Naive thymus-derived CD8-positive, alpha-beta T cell (primary cell): ENCODE data around the gene DYNC1H1. TPM values are rescaled to one million over a fixed set of nuclear protein-coding genes. Genes with fewer than 3 reads are reported as not detected.

Experiments
- ATAC-seq, 2 donors: fragments of 150-1000 bp; cut with Tn5 transposase in 1 of 2; sonication (Bioruptor Pico), chemical (Tn5 transposase) in 1 of 2; 1 replicate in 1 of 2; 2 replicates in 1 of 2; pipeline ENCODE4 v1.10.0; 2021; ENCODE audit warnings: mild to moderate bottlenecking in 2 of 2, moderate library complexity in 2 of 2
- POLR2A ChIA-PET: fragments of 350-600 bp; sonication (Branson Sonifier 250); formaldehyde crosslinking; loops from one replicate; lab custom pipeline; 2021; ENCODE audit warnings: antibody characterized with exemption; lab: Charles Lee
- DNase-seq, 10 donors: peaks; one replicate each; pipeline versions ENCODE4 v3.0.0 to v3.0.0-alpha.2; 2020 to 2022
- H3K27ac Mint-ChIP-seq, 10 donors: one replicate each; pipeline ENCODE4 v1.8.0; 2020 to 2022; ENCODE audit warnings: mild to moderate bottlenecking in 10 of 10, mixed read lengths in 10 of 10, moderate library complexity in 4 of 10, inconsistent platforms in 1 of 10
- H3K27me3 Mint-ChIP-seq, 5 donors: one replicate each; pipeline ENCODE4 v1.8.0; 2021 to 2022; ENCODE audit warnings: mixed read lengths in 5 of 5
- H3K36me3 Mint-ChIP-seq, 3 donors: one replicate each; pipeline ENCODE4 v1.8.0; 2020 to 2022; ENCODE audit warnings: mixed read lengths in 3 of 3, mild to moderate bottlenecking in 2 of 3, inconsistent platforms in 1 of 3
- H3K4me1 Mint-ChIP-seq, 4 donors: one replicate each; pipeline ENCODE4 v1.8.0; 2021 to 2022; ENCODE audit warnings: mixed read lengths in 4 of 4
- H3K4me3 Mint-ChIP-seq, 10 donors: one replicate each; pipeline ENCODE4 v1.8.0; 2020 to 2022; ENCODE audit warnings: mild to moderate bottlenecking in 10 of 10, mixed read lengths in 10 of 10, moderate library complexity in 6 of 10, inconsistent platforms in 1 of 10
- H3K9me3 Mint-ChIP-seq, 9 donors: one replicate each; pipeline ENCODE4 v1.8.0; 2020 to 2022; ENCODE audit warnings: mixed read lengths in 9 of 9, mild to moderate bottlenecking in 3 of 9, inconsistent platforms in 1 of 9, moderate library complexity in 1 of 9
- polyA plus RNA-seq, 3 donors: library from polyadenylated mRNA; unstranded; fragments of 300-500 nt; fragmentation: Illumina TruSeq; gene quantifications; one replicate each; pipeline ENCODE4 v1.2.3, GENCODE V29; 2021
- total RNA-seq, 8 experiments: library from RNA in 2 of 8; stranded (reverse) in 2 of 8; gene quantifications; one replicate each; pipeline ENCODE4 v1.2.3 and lab custom pipeline; 2021 to 2026

DYNC1H1 gene
- total and polyA plus RNA-seq, 5 experiments from 2014 or later: 23.4 to 278 (median 42.0) TPM

DNA sequence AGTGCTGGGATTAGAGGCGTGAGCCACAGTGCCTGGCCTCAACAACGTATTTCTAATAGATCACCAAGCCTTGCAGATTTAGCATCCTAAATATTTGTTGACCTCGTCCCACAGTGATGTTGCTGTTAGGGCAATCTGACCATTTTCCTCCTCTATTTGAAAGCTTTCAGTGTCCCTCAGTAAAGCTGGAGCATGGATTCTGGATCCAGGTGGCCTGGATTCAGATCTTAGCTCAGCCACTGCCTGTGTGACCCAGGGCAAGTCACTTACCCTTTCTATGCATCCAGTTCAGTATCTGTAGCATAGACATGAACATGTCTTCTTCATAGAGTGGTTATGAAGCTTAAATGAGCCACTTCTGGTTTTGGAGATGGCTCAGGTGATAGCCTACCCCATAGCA lies 126.3 kb downstream of the DYNC1H1 start:
- ATAC-seq (no peak), DNase-seq (no peak)
- Mint-ChIP-seq H3K9me3 (no peaks in the 10 kb centered on the region), H3K36me3 (peaks cover 4 to 6% (median 6%) of the 10 kb centered on the region in 3 donors), H3K27ac (peak overlapping the region in 5 of 10 donors; percentile 36 to 85 (median 76)), H3K4me3 (peak overlapping the region in 1 of 10 donors; percentile 75), H3K4me1 (peaks cover 16 to 31% (median 27%) of the 10 kb centered on the region in 4 donors), H3K27me3 (no peaks in the 10 kb centered on the region)
- POLR2A ChIA-PET: interaction anchor here (0.6 kb wide), 1 partner anchor 17 kb away, joined by 6 read pairs; no protein-coding TSS in a partner anchor

DNA sequence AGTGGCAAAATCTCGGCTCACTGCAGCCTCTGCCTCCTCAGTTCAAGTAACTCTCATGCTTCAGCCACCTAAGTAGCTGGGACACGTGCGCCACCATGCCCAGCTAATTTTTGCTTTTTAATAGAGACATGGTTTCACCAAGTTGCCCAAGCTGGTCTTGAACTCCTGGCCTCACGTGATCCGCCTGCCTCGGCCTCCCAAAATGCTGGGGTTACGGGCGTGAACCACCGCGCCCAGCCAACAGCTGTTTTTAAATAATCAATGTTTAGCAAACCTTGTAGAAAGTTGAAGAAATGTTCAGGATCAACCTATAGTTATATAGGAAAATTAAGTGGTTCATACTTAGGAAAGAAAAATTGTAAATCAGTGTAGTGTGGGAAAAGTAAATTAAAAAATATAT lies 128.4 kb downstream of the DYNC1H1 start:
- H3K4me1 Mint-ChIP-seq: peaks cover 20 to 30% (median 25%) of the 10 kb centered on the region in 4 donors
- no peaks in the 10 kb centered on the region for H3K27me3 Mint-ChIP-seq
- H3K9me3 Mint-ChIP-seq: no peaks in the 10 kb centered on the region
- ATAC-seq (no peak), DNase-seq (no peak)
- no peak overlapping the region for H3K4me3 Mint-ChIP-seq
- POLR2A ChIA-PET: interaction anchor here (1.3 kb wide), 1 partner anchor 131 kb away, joined by 3 read pairs; no protein-coding TSS in a partner anchor
- H3K27ac Mint-ChIP-seq: no peak overlapping the region
- no peaks in the 10 kb centered on the region for H3K36me3 Mint-ChIP-seq

DNA sequence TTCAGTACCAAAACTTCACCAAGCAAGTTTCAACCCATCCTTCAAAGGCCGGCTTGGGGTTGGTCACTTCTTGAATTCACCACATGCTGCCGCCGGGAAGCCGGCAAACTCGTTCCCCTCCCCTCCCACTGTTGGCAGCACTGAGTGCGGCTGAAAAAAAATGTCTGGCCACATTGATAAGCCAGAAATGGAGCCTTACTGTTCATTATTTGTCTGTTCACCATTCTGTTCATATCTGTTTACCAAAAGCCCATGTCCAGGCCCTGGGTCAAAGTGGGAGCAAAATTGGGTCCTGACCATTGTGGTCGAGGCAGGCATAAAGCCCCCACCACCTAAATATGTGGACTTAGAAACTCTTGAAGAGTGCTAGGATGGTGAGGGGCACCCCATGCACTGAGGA lies 129.7 kb downstream of the DYNC1H1 start:
- Mint-ChIP-seq H3K27me3 (no peaks in the 10 kb centered on the region), H3K4me1 (peaks cover 14 to 18% (median 16%) of the 10 kb centered on the region in 4 donors), H3K4me3 (no peak overlapping the region), H3K9me3 (no peaks in the 10 kb centered on the region), H3K27ac (no peak overlapping the region), H3K36me3 (no peaks in the 10 kb centered on the region)
- ATAC-seq (no peak), DNase-seq (no peak)
- POLR2A ChIA-PET: no interaction called here

DNA sequence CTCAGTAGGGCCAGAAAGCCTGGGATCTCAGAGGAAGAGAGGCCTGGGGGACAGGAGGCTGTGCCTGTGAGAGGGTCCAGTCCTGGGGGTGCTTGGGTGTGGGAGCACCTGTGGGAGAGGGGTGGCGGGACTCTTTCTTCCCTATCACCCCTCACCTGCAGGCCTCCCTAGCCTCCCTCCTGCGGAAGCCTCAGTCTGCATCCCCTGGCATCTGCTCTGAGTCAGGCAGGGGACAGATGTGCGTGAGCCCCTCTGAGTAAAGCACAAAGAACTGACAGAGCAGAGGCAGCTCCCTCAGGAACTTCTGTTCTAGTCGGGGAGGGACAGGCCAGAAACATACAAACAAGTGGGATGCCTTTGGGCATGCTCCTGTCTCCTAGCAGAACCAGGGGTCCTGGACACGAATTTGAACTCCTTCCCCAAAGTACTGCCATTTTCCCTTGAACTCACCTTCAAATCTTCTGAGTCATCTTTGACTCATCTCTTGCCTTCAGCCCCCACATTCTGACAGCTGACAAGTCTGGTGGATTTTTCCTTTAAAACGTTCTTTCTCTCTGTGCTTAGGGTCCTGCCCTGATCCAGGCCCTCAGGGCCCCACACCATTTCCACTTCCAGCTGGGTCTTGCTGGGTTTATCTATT lies 131.0 kb downstream of the DYNC1H1 start:
- Mint-ChIP-seq H3K9me3 (no peaks in the 10 kb centered on the region), H3K27ac (peak overlapping the region in 2 of 10 donors; percentile 27 to 34), H3K4me3 (no peak overlapping the region), H3K27me3 (no peaks in the 10 kb centered on the region), H3K4me1 (peaks cover 3 to 6% (median 5%) of the 10 kb centered on the region in 4 donors), H3K36me3 (no peaks in the 10 kb centered on the region)
- POLR2A ChIA-PET: interaction anchor here (0.6 to 1.2 kb wide), 2 partner anchors 131 to 326 kb away, joined by 3 to 5 read pairs; partner anchors contain the start of gene DYNC1H1
- DNase-seq (no peak), ATAC-seq (no peak)

DNA sequence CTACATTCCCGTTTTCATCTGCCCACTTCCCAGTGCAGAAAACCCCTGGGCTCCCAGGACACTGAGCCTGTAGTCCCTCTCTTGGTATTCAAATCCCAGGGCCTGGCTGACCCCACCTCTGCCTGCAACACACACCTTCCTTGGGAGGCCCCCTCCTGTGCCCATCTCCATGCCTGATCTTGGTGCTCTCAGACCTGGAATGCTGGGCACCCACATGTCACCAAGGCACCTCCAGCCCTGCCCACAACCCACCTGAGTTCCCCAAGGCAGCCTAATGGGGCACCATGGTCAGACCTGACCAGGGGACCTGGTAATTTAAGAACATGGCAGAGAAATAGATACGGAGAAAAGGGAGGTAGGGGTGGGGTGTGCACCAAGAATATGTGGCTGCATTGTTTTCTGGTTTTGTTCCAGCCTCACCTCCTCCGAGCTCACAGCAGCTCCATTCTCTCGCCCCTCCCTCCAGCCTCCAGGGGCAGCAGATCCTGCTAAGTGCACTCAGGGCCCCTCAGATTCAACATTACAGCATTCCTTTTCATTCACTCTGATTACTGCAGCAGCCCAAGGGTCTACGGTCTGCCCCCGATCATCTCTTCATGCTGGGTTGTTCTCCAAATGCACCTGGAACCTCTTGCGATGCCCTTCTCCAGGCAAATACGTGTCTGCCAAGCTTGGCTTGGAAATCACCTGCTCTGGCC lies 131.6 kb downstream of the DYNC1H1 start:
- POLR2A ChIA-PET: interaction anchor here (0.6 to 1.4 kb wide), 7 partner anchors 8 to 327 kb away, joined by 3 to 9 read pairs (median 5); partner anchors contain the start of gene DYNC1H1
- Mint-ChIP-seq H3K36me3 (no peaks in the 10 kb centered on the region), H3K4me1 (peaks cover 3 to 6% (median 4%) of the 10 kb centered on the region in 4 donors), H3K27me3 (no peaks in the 10 kb centered on the region), H3K9me3 (no peaks in the 10 kb centered on the region), H3K27ac (peak overlapping the region in 2 of 10 donors; percentile 8 to 27), H3K4me3 (no peak overlapping the region)
- peak; percentile 30 to 47 for ATAC-seq
- no peak for DNase-seq

DNA sequence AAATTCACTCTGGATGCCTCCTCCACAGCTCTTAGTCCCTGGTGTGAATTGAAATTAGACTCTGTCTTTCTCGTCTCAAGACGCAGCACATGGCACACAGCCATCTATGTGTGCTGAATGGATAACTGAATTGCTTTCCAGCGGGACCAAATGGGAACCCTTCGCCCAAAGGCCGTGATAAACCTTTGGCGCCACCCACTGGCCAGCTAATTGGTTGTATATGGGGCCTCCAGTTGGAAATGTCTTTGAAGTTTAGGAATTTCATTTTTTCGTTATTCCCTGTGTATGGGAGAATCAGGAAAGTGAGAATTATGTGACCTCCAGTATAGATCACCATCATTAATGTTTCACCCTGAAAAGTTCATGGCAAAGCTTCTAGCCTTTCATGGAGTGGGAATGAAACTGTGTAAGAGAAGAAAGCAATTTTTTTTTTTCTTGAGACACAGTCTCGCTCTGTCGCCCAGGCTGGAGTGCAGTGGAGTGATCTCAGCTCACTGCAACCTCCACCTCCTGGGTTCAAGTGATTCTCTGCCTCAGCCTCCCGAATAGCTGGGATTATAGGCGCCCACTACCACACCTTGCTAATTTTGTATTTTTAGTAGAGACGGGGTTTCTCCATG lies 132.3 kb downstream of the DYNC1H1 start:
- no peaks in the 10 kb centered on the region for H3K9me3 Mint-ChIP-seq
- ATAC-seq (peak; percentile 65 to 93), DNase-seq (peak; percentile 43 to 82 (median 58))
- H3K4me3 Mint-ChIP-seq: no peak overlapping the region
- H3K27ac Mint-ChIP-seq: peak overlapping the region in 2 of 10 donors; percentile 26 to 49
- POLR2A ChIA-PET: interaction anchor here (0.6 to 1.4 kb wide), 6 partner anchors 9 to 150 kb away, joined by 3 to 9 read pairs (median 6); partner anchors contain the start of gene DYNC1H1
- H3K36me3 Mint-ChIP-seq: no peaks in the 10 kb centered on the region
- H3K4me1 Mint-ChIP-seq: peaks cover 3 to 6% (median 4%) of the 10 kb centered on the region in 4 donors
- no peaks in the 10 kb centered on the region for H3K27me3 Mint-ChIP-seq

DNA sequence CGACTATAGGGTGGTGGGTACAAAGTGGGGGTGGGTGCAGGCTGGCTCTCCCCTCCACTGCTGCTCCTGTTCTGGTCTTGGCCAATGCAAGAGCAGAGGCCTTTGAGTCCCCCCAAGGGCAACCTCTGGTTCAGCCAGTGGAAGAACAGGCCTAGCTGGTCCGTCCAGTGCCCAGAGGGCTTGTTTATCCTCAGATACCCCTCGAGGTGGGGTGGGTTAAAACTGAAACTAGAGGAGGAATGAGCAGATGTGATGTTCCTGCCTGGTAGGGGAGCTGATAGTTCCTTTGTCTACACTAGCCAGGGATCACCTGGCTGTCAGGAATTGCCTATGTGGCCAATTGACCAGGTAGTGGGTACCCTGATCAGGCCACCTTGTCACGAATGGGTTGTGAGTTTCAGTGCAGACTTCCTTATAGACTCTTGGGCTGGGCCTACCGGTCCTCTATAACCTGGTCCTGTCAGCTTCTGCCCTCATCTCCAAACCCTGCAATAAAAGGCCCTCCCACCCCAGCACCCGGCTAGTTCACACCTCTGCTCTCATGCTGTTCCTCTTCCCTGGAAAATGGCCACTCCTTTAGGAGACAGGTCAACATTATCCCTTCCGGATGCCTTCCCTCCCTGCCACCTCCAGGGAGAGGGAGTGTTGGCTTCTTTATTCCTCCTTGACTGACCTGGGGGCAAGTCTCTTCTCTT lies 133.2 kb downstream of the DYNC1H1 start:
- Mint-ChIP-seq H3K27me3 (no peaks in the 10 kb centered on the region), H3K4me3 (no peak overlapping the region), H3K9me3 (no peaks in the 10 kb centered on the region), H3K27ac (no peak overlapping the region), H3K36me3 (no peaks in the 10 kb centered on the region), H3K4me1 (peaks cover 3 to 6% (median 4%) of the 10 kb centered on the region in 4 donors)
- POLR2A ChIA-PET: no interaction called here
- DNase-seq: no peak
- no peak for ATAC-seq

DNA sequence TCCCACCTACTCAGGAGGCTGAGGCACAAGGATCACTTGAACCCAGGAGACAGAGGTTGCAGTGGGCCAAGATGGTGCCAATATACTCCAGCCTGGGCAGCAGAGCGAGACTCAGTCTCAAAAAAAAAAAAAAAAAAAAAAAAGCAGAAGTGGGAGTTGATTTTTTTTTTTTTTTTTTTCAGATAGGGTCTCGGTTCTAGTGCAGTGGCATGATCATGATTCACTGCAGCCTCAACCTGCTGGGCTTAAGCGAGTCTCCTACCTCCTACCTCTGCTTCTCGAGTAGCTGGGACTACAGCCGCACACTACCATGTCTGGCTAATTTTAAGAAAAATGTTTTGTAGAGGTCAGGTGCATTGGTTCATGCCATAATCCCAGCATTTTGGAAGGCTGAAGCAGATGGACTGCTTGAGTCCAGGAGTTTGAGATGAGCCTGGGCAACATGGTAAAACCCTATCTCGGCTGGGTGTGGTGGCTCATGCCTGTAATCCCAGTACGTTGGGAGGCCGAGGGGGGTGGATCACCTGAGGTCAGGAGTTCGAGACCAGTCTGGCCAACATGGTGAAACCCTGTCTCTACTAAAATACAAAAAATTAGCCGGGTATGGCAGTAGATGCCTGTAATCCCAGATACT lies 138.8 kb downstream of the DYNC1H1 start:
- ATAC-seq (no peak), DNase-seq (no peak)
- no peaks in the 10 kb centered on the region for H3K27me3 Mint-ChIP-seq
- no peak overlapping the region for H3K27ac Mint-ChIP-seq
- H3K36me3 Mint-ChIP-seq: no peaks in the 10 kb centered on the region
- H3K4me3 Mint-ChIP-seq: no peak overlapping the region
- no peaks in the 10 kb centered on the region for H3K9me3 Mint-ChIP-seq
- POLR2A ChIA-PET: interaction anchor here (0.7 kb wide), 1 partner anchor 13 kb away, joined by 7 read pairs; no protein-coding TSS in a partner anchor
- no peaks in the 10 kb centered on the region for H3K4me1 Mint-ChIP-seq

DNA sequence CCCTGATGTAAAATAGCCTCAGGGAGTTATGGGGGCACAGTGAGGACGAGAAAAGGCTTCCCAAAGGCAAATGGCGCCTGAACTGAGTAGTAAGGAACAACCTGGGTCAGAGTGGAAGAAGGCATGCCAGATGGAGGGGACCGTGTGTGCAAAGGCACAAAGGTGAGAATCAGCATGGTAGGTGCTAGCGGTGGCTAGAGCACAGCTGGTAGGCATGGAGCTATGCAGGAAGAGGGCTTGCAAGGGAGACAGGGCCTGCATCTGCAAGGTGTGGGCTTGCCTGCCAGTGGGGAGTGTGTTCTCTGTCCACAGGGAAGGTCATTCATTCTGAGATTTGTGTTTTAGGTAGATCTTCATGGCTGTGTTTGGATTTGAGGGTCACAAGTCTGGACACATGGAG lies 141.0 kb downstream of the DYNC1H1 start:
- DNase-seq (no peak), ATAC-seq (no peak)
- POLR2A ChIA-PET: interaction anchor here (0.7 kb wide), 1 partner anchor 112 kb away, joined by 3 read pairs; no protein-coding TSS in a partner anchor
- H3K36me3 Mint-ChIP-seq: peaks cover 0 to 5% (median 4%) of the 10 kb centered on the region in 3 donors
- H3K4me3 Mint-ChIP-seq: no peak overlapping the region
- H3K27ac Mint-ChIP-seq: no peak overlapping the region
- H3K9me3 Mint-ChIP-seq: peaks cover 0 to 11% (median 5%) of the 10 kb centered on the region in 9 donors
- H3K4me1 Mint-ChIP-seq: no peaks in the 10 kb centered on the region
- H3K27me3 Mint-ChIP-seq: no peaks in the 10 kb centered on the region
